ENCODE measurements around the gene TIGIT.

DNA sequence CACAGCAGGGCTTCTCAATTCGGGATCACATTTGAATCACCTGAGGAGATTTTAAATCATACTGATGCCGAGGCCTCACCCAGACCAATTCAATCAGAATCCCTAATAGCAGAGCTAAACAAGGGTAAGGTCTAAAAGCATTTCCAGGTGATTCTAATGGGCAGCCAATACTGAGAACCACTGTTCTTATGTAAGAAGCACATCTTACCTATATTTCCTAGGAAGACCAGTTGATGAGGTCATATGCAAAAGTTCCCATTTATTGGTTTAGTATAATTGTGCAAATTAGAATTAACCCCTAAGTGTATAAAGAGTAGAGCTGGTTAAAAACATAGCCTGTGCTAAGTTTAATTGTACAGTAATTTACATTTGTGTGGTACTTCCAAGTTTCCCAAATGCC is 2.1 kb downstream of the TIGIT start:
- TF ChIP-seq EZH2phosphoT487 (IDR thresholded peaks at IDR 0.05; ENCODE audit: low read depth, severe bottlenecking, unreplicated experiment) = no peak
- TF ChIP-seq, protein P1, sequence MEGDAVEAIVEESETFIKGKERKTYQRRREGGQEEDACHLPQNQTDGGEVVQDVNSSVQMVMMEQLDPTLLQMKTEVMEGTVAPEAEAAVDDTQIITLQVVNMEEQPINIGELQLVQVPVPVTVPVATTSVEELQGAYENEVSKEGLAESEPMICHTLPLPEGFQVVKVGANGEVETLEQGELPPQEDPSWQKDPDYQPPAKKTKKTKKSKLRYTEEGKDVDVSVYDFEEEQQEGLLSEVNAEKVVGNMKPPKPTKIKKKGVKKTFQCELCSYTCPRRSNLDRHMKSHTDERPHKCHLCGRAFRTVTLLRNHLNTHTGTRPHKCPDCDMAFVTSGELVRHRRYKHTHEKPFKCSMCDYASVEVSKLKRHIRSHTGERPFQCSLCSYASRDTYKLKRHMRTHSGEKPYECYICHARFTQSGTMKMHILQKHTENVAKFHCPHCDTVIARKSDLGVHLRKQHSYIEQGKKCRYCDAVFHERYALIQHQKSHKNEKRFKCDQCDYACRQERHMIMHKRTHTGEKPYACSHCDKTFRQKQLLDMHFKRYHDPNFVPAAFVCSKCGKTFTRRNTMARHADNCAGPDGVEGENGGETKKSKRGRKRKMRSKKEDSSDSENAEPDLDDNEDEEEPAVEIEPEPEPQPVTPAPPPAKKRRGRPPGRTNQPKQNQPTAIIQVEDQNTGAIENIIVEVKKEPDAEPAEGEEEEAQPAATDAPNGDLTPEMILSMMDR (IDR thresholded peaks at IDR 0.05; ENCODE audit: poor library complexity) = no peak
- TF ChIP-seq EZH2 (IDR thresholded peaks at IDR 0.05; ENCODE audit: borderline replicate concordance) = no peak

Data from hepatocyte (in vitro differentiated cells).